Activated CD4-positive, alpha-beta T cell treated with anti-CD3 and anti-CD28 coated beads for 36 hours (primary cell): Measurements from ENCODE around the gene GASK1A. TPM values are rescaled to one million over a fixed set of nuclear protein-coding genes. Genes with fewer than 3 reads are reported as not detected.
"Not testable (repeated sequence)": the region's sequence is repeated elsewhere in the genome, so short reads cannot be mapped to it uniquely, and the experiment has no call there.

Experiments used
- ATAC-seq: fragments of 200-7000 bp; cut with Tn5 transposase; one replicate; pipeline ENCODE4 v1.10.0; 2021; ENCODE audit warnings: mild to moderate bottlenecking, moderate library complexity
- CTCF ChIA-PET: fragments of 350-600 bp; sonication (Branson Sonifier 250); formaldehyde crosslinking; loops from one replicate; lab custom pipeline; 2021; ENCODE audit warnings: antibody characterized with exemption; lab: Charles Lee
- POLR2A ChIA-PET: fragments of 350-600 bp; sonication (Branson Sonifier 250); formaldehyde crosslinking; loops from one replicate; lab custom pipeline; 2021; ENCODE audit warnings: antibody characterized with exemption, inconsistent platforms; lab: Charles Lee
- DNase-seq: peaks from one replicate; pipeline ENCODE4 v3.0.0-alpha.2; 2020
- H3K27ac Mint-ChIP-seq: one replicate; pipeline ENCODE4 v1.8.0; 2021; ENCODE audit warnings: mixed read lengths
- H3K27me3 Mint-ChIP-seq: one replicate; pipeline ENCODE4 v1.8.0; 2021; ENCODE audit warnings: mixed read lengths
- H3K36me3 Mint-ChIP-seq: one replicate; pipeline ENCODE4 v1.8.0; 2021; ENCODE audit warnings: low read depth, mixed read lengths
- H3K4me1 Mint-ChIP-seq: one replicate; pipeline ENCODE4 v1.8.0; 2021; ENCODE audit warnings: mixed read lengths
- H3K4me3 Mint-ChIP-seq: one replicate; pipeline ENCODE4 v1.8.0; 2021; ENCODE audit warnings: mild to moderate bottlenecking, moderate library complexity, mixed read lengths
- H3K9me3 Mint-ChIP-seq: one replicate; pipeline ENCODE4 v1.8.0; 2021; ENCODE audit warnings: low read depth, mixed read lengths
- intact Hi-C, 2 experiments: fragments of 100-400 bp; cut with DNase I in 1 of 2; cut with micrococcal nuclease in 1 of 2; formaldehyde crosslinking; loops; one replicate each; pipeline versions ENCODE4 v1.14.2 to v1.15.1; 2022 to 2024; cut with DNase I, micrococcal nuclease
- total RNA-seq, 2 experiments: library from RNA; stranded (reverse); gene quantifications; one replicate each; pipeline ENCODE4 v1.2.3, GENCODE V29; 2021

The GASK1A gene
- total RNA-seq, 2 experiments from 2014 or later: not detected

- no peaks in the 10 kb centered on the region for H3K27me3 Mint-ChIP-seq
- DNase-seq (no peak), ATAC-seq (no peak)
- H3K36me3 Mint-ChIP-seq: no peaks in the 10 kb centered on the region
- intact Hi-C loops: no loop called here
- peaks cover 24% of the 10 kb centered on the region for H3K4me1 Mint-ChIP-seq
- no peak overlapping the region for H3K4me3 Mint-ChIP-seq
- H3K9me3 Mint-ChIP-seq: no peaks in the 10 kb centered on the region
- no peak overlapping the region for H3K27ac Mint-ChIP-seq
- ChIA-PET POLR2A (no interaction called here), CTCF (interaction anchor here (0.7 to 0.9 kb wide), 2 partner anchors 72 to 1403 kb away, joined by 3 read pairs; no protein-coding TSS in a partner anchor)
Measured at GRCh38 chr3:43034200-43034599, 55.1 kb downstream of the GASK1A start.

GRCh38 chr3:43034911-43035310 lies 55.8 kb downstream of the GASK1A start:
- H3K4me3 Mint-ChIP-seq: no peak overlapping the region
- intact Hi-C loops: no loop called here

GRCh38 chr3:43035801-43036365 lies 56.8 kb downstream of the GASK1A start:
- DNase-seq (no peak), ATAC-seq (no peak)
- no peak overlapping the region for H3K4me3 Mint-ChIP-seq
- H3K36me3 Mint-ChIP-seq: no peaks in the 10 kb centered on the region
- intact Hi-C loops: no loop called here
- POLR2A ChIA-PET: no interaction called here
- no peaks in the 10 kb centered on the region for H3K27me3 Mint-ChIP-seq
- H3K27ac Mint-ChIP-seq: no peak overlapping the region
- H3K9me3 Mint-ChIP-seq: no peaks in the 10 kb centered on the region
- CTCF ChIA-PET: interaction anchor here (1.2 kb wide), 1 partner anchor 12 kb away, joined by 3 read pairs; no protein-coding TSS in a partner anchor
- H3K4me1 Mint-ChIP-seq: peaks cover 16% of the 10 kb centered on the region

More at GRCh38 chr3:43034911-43035310, 55.8 kb downstream of the GASK1A start:
- H3K4me1 Mint-ChIP-seq: peaks cover 18% of the 10 kb centered on the region
- H3K27ac Mint-ChIP-seq: no peak overlapping the region
- no peaks in the 10 kb centered on the region for H3K27me3 Mint-ChIP-seq
- DNase-seq (no peak), ATAC-seq (no peak)
- H3K9me3 Mint-ChIP-seq: no peaks in the 10 kb centered on the region
- no peaks in the 10 kb centered on the region for H3K36me3 Mint-ChIP-seq
- POLR2A ChIA-PET: no interaction called here
- CTCF ChIA-PET: interaction anchor here (0.7 to 0.9 kb wide), 2 partner anchors 72 to 1404 kb away, joined by 3 read pairs; no protein-coding TSS in a partner anchor

- H3K4me1 Mint-ChIP-seq: peaks cover 16% of the 10 kb centered on the region
- H3K4me3 Mint-ChIP-seq: no peak overlapping the region
- no peaks in the 10 kb centered on the region for H3K9me3 Mint-ChIP-seq
- H3K27ac Mint-ChIP-seq: no peak overlapping the region
- no peaks in the 10 kb centered on the region for H3K36me3 Mint-ChIP-seq
- POLR2A ChIA-PET: no interaction called here
- intact Hi-C loops: no loop called here
- no peaks in the 10 kb centered on the region for H3K27me3 Mint-ChIP-seq
- no peak for DNase-seq
- ATAC-seq: no peak
- CTCF ChIA-PET: interaction anchor here (1.2 kb wide), 1 partner anchor 13 kb away, joined by 3 read pairs; no protein-coding TSS in a partner anchor
Measured at GRCh38 chr3:43036621-43037423, 57.7 kb downstream of the GASK1A start.

GRCh38 chr3:43038010-43038409 lies 58.9 kb downstream of the GASK1A start:
- ChIA-PET POLR2A (no interaction called here), CTCF (interaction anchor here (0.6 kb wide), 1 partner anchor 10 kb away, joined by 3 read pairs; no protein-coding TSS in a partner anchor)
- DNase-seq (no peak), ATAC-seq (peak; percentile 78)
- Mint-ChIP-seq H3K27ac (no peak overlapping the region), H3K9me3 (no peaks in the 10 kb centered on the region), H3K27me3 (no peaks in the 10 kb centered on the region), H3K4me3 (no peak overlapping the region), H3K4me1 (peaks cover 16% of the 10 kb centered on the region), H3K36me3 (no peaks in the 10 kb centered on the region)
- intact Hi-C loops: no loop called here

GRCh38 chr3:43041517-43041916 lies 62.4 kb downstream of the GASK1A start:
- Mint-ChIP-seq H3K27ac (no peak overlapping the region), H3K4me1 (peaks cover 16% of the 10 kb centered on the region), H3K36me3 (peaks cover 3% of the 10 kb centered on the region), H3K4me3 (no peak overlapping the region), H3K9me3 (peaks cover 14% of the 10 kb centered on the region), H3K27me3 (no peaks in the 10 kb centered on the region)
- intact Hi-C loops: no loop called here
- POLR2A ChIA-PET: no interaction called here
- DNase-seq: no peak
- ATAC-seq: no peak
- CTCF ChIA-PET: no interaction called here

GRCh38 chr3:43043071-43043766 lies 64.1 kb downstream of the GASK1A start:
- ATAC-seq: peak; percentile 36
- CTCF ChIA-PET: no interaction called here
- H3K27me3 Mint-ChIP-seq: no peaks in the 10 kb centered on the region

GRCh38 chr3:43043793-43044192 lies 64.7 kb downstream of the GASK1A start:
- DNase-seq (no peak), ATAC-seq (no peak)
- Mint-ChIP-seq H3K9me3 (peaks cover 22% of the 10 kb centered on the region), H3K4me1 (peaks cover 3% of the 10 kb centered on the region), H3K27me3 (no peaks in the 10 kb centered on the region), H3K4me3 (no peak overlapping the region), H3K36me3 (peaks cover 3% of the 10 kb centered on the region), H3K27ac (no peak overlapping the region)
- intact Hi-C loops: no loop called here
- ChIA-PET POLR2A (no interaction called here), CTCF (interaction anchor here (0.6 kb wide), 1 partner anchor 65 kb away, joined by 3 read pairs; no protein-coding TSS in a partner anchor)

More at GRCh38 chr3:43043071-43043766, 64.1 kb downstream of the GASK1A start:
- peaks cover 3% of the 10 kb centered on the region for H3K36me3 Mint-ChIP-seq
- H3K4me3 Mint-ChIP-seq: no peak overlapping the region
- intact Hi-C loops: no loop called here
- POLR2A ChIA-PET: no interaction called here
- peaks cover 8% of the 10 kb centered on the region for H3K4me1 Mint-ChIP-seq
- H3K27ac Mint-ChIP-seq: no peak overlapping the region
- DNase-seq: no peak
- peaks cover 21% of the 10 kb centered on the region for H3K9me3 Mint-ChIP-seq

- DNase-seq, intact Hi-C loops, H3K27me3 Mint-ChIP-seq, ATAC-seq, H3K27ac Mint-ChIP-seq, H3K4me3 Mint-ChIP-seq, H3K36me3 Mint-ChIP-seq, POLR2A ChIA-PET, CTCF ChIA-PET, H3K4me1 Mint-ChIP-seq: not testable (repeated sequence)
- H3K9me3 Mint-ChIP-seq: peaks cover 27% of the 10 kb centered on the region
Measured at GRCh38 chr3:43045079-43045478, 66.0 kb downstream of the GASK1A start.

GRCh38 chr3:43046583-43046982 lies 67.5 kb downstream of the GASK1A start:
- Mint-ChIP-seq H3K27ac (no peak overlapping the region), H3K4me3 (no peak overlapping the region), H3K4me1 (no peaks in the 10 kb centered on the region), H3K27me3 (no peaks in the 10 kb centered on the region), H3K9me3 (peaks cover 35% of the 10 kb centered on the region), H3K36me3 (peaks cover 5% of the 10 kb centered on the region)
- intact Hi-C loops: no loop called here
- DNase-seq (no peak), ATAC-seq (no peak)
- CTCF ChIA-PET: no interaction called here
- POLR2A ChIA-PET: no interaction called here

GRCh38 chr3:43048470-43048869 lies 69.4 kb downstream of the GASK1A start:
- DNase-seq (no peak), ATAC-seq (no peak)
- intact Hi-C loops: no loop called here
- ChIA-PET POLR2A (no interaction called here), CTCF (no interaction called here)
- no peak overlapping the region for H3K27ac Mint-ChIP-seq
- H3K36me3 Mint-ChIP-seq: peaks cover 7% of the 10 kb centered on the region
- peaks cover 40% of the 10 kb centered on the region for H3K9me3 Mint-ChIP-seq
- H3K4me3 Mint-ChIP-seq: no peak overlapping the region
- H3K4me1 Mint-ChIP-seq: no peaks in the 10 kb centered on the region
- no peaks in the 10 kb centered on the region for H3K27me3 Mint-ChIP-seq
